Choroid plexus epithelial cell (primary cell): ENCODE measurements around the gene LRIF1.

ENCODE experiments used
- DNase-seq: peaks from one replicate; pipeline ENCODE4 v3.0.0-alpha.2; 2010; ENCODE audit warnings: low read depth
- H3K4me3 ChIP-seq: 2 replicates; pipeline ENCODE4 v1.5.1; 2011; ENCODE audit warnings: low read depth, mild to moderate bottlenecking, control low read depth, low read length, moderate library complexity
- CTCF ChIP-seq: conservative IDR thresholded peaks from 2 replicates; pipeline ENCODE4 v1.5.1; 2011; ENCODE audit warnings: low read depth, mild to moderate bottlenecking, control low read depth, inconsistent platforms, low read length, moderate library complexity

Gene LRIF1

GRCh38 chr1:110915804-110916203 is 47.9 kb downstream of the LRIF1 start:
- TF ChIP-seq CTCF: no peak
- H3K4me3 ChIP-seq: no peak overlapping the region

GRCh38 chr1:110914676-110915075 is 49.0 kb downstream of the LRIF1 start:
- no peak overlapping the region for H3K4me3 ChIP-seq
- no peak for DNase-seq

More at GRCh38 chr1:110915804-110916203, 47.9 kb downstream of the LRIF1 start:
- no peak for DNase-seq

GRCh38 chr1:110912784-110913183 is 50.9 kb downstream of the LRIF1 start:
- no peak for DNase-seq
- H3K4me3 ChIP-seq: no peak overlapping the region
- TF ChIP-seq CTCF: no peak

More at GRCh38 chr1:110914676-110915075, 49.0 kb downstream of the LRIF1 start:
- no peak for TF ChIP-seq CTCF

GRCh38 chr1:110903853-110904500 is 59.7 kb downstream of the LRIF1 start:
- H3K4me3 ChIP-seq: no peak overlapping the region
- TF ChIP-seq CTCF: no peak
- no peak for DNase-seq

- no peak for TF ChIP-seq CTCF
- no peak for DNase-seq
- H3K4me3 ChIP-seq: no peak overlapping the region
Measured at GRCh38 chr1:110902820-110903463, 60.8 kb downstream of the LRIF1 start.

- no peak overlapping the region for H3K4me3 ChIP-seq
- TF ChIP-seq CTCF: no peak
- DNase-seq: no peak
Measured at GRCh38 chr1:110899458-110899843, 64.3 kb downstream of the LRIF1 start.

- no peak for DNase-seq
- no peak overlapping the region for H3K4me3 ChIP-seq
- no peak for TF ChIP-seq CTCF
Measured at GRCh38 chr1:110898734-110899457, 64.8 kb downstream of the LRIF1 start.
